HEK293 (cell line): Measurements from ENCODE around the gene DOK5.

Experiments
- RBAK ChIP-seq: fragments of 450-650 bp; formaldehyde crosslinking; IDR thresholded peaks from 2 replicates; pipeline ENCODE4 v1.5.1; 2016; ENCODE audit warnings: missing biosample characterization, missing genetic modification characterization
- TRIM28 ChIP-seq: IDR thresholded peaks from 2 replicates; pipeline ENCODE4 v1.6.1; 2011; ENCODE audit warnings: low read length, control low read depth, borderline replicate concordance
- ZBTB21 ChIP-seq: fragments of 450-650 bp; formaldehyde crosslinking; IDR thresholded peaks from 2 replicates; pipeline ENCODE4 v1.5.1; 2017; ENCODE audit warnings: missing biosample characterization, missing genetic modification characterization
- ZNF221 ChIP-seq: fragments of 450-650 bp; formaldehyde crosslinking; IDR thresholded peaks from 2 replicates; pipeline ENCODE4 v1.5.1; 2017; ENCODE audit warnings: missing biosample characterization, missing genetic modification characterization, borderline replicate concordance
- ZNF707 ChIP-seq: fragments of 450-650 bp; formaldehyde crosslinking; IDR thresholded peaks from 2 replicates; pipeline ENCODE4 v1.5.1; 2016; ENCODE audit warnings: missing biosample characterization, missing genetic modification characterization

DNA sequence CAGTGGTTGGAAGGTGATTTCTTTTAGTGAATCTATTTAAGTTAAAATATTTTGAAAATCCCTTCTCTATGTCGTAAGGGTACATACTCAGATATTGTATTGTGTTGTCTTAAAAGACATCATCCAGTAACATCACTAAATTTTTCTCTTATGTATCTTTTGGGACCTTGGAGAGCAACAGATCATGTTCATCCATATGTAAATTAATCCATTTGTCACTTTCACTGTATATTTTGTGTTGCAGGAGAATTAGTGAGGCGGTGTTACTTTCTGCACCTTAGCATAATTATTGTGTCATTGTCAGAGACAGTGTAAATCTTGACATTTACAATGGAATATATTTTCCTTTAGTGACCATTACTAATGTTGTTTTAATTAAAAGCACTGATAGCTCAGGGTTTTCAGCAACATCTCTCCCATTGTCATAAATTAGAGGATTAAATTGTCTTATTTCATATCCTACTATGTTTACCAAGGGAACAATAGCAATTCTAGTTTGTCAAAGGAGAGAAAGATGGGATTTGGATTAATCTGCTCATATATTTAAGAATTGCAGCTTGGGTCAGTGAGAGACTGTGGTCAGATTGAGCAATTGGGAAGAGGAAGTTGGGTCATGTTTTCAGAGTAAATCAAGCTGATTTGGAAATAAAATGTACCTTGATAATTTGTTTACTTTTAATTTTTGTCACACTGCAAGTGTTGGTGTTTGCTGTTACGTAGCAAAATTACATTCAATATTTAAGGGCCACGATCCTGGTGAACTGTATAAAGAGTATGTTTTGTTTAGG, 22.7 kb downstream of the DOK5 start:
- TF ChIP-seq ZNF221 (tag by site-specific recombination) (no peak), TRIM28 (no peak), ZBTB21 (tag by site-specific recombination) (no peak), ZNF707 (no peak), RBAK (tag by site-specific recombination) (no peak)
